Activated T-cell treated with anti-CD3 and anti-CD28 coated beads, Interleukin-2, amount 50 U/mL, for 72 hours (primary cell): ENCODE results near the gene HSD17B13. TPM values are rescaled to one million over a fixed set of nuclear protein-coding genes. Genes with fewer than 3 reads are reported as not detected.

Source experiments
- ATAC-seq, 2 donors: fragments of 150-1000 bp; cut with Tn5 transposase; replicated peaks in 1 of 2; 2 replicates each; pipeline ENCODE4 v1.10.0; 2021; ENCODE audit warnings: moderate library complexity in 2 of 2, mild to moderate bottlenecking in 1 of 2
- DNase-seq, 2 donors: peaks; one replicate each; pipeline ENCODE4 v3.0.0; 2021 to 2022; ENCODE audit warnings: mixed read lengths in 1 of 2
- H3K27ac Mint-ChIP-seq: one replicate; pipeline ENCODE4 v1.8.0; 2022; ENCODE audit warnings: mild to moderate bottlenecking, moderate library complexity, mixed read lengths
- H3K27me3 Mint-ChIP-seq: one replicate; pipeline ENCODE4 v1.8.0; 2022; ENCODE audit warnings: low read depth, mixed read lengths
- H3K36me3 Mint-ChIP-seq, 2 donors: one replicate each; pipeline ENCODE4 v1.8.0; 2022; ENCODE audit warnings: mixed read lengths in 2 of 2, mild to moderate bottlenecking in 1 of 2; ENCODE audit not compliant: insufficient read depth in 2 of 2
- H3K4me1 Mint-ChIP-seq: one replicate; pipeline ENCODE4 v1.8.0; 2022; ENCODE audit warnings: low read depth, mixed read lengths
- H3K4me3 Mint-ChIP-seq, 2 donors: one replicate each; pipeline ENCODE4 v1.8.0; 2022; ENCODE audit warnings: mild to moderate bottlenecking in 2 of 2, mixed read lengths in 2 of 2, moderate library complexity in 2 of 2
- H3K9me3 Mint-ChIP-seq, 2 donors: one replicate each; pipeline ENCODE4 v1.8.0; 2022; ENCODE audit warnings: mixed read lengths in 2 of 2
- total RNA-seq, 2 donors: library from RNA; stranded (reverse); gene quantifications; one replicate each; pipeline ENCODE4 v1.2.3, GENCODE V29; 2022

The HSD17B13 gene
- total RNA-seq: under 1 TPM; 0.14 TPM

GRCh38 chr4:87322754-87323153 lies at the start of gene HSD17B13:
TSS of gene HSD17B13 (minus strand) at chr4:87322882. CDS start at chr4:87322841, 41 bp downstream.
- H3K4me1 Mint-ChIP-seq: no peaks in the 10 kb centered on the region

GRCh38 chr4:87370068-87370467 lies 47.4 kb upstream of the HSD17B13 start:
- Mint-ChIP-seq H3K4me3 (no peak overlapping the region), H3K4me1 (no peaks in the 10 kb centered on the region), H3K9me3 (no peaks in the 10 kb centered on the region), H3K27me3 (no peaks in the 10 kb centered on the region), H3K27ac (no peak overlapping the region), H3K36me3 (peaks cover 0 to 12% of the 10 kb centered on the region in 2 donors)
- DNase-seq (no peak), ATAC-seq (no peak)

More at GRCh38 chr4:87322754-87323153, at the start of gene HSD17B13:
- Mint-ChIP-seq H3K4me3 (no peak within 1 kb of the TSS), H3K9me3 (peaks cover 0 to 1% of the 10 kb centered on the region in 2 donors), H3K27ac (no peak within 1 kb of the TSS), H3K36me3 (no peaks in the 10 kb centered on the region), H3K27me3 (no peaks in the 10 kb centered on the region)
- ATAC-seq (no peak), DNase-seq (no peak)

- no peaks in the 10 kb centered on the region for H3K27me3 Mint-ChIP-seq
- H3K4me1 Mint-ChIP-seq: no peaks in the 10 kb centered on the region
- ATAC-seq: no peak
- peaks cover 0 to 11% of the 10 kb centered on the region in 2 donors for H3K36me3 Mint-ChIP-seq
- DNase-seq: no peak
- H3K27ac Mint-ChIP-seq: no peak overlapping the region
- no peak overlapping the region for H3K4me3 Mint-ChIP-seq
- no peaks in the 10 kb centered on the region for H3K9me3 Mint-ChIP-seq
Observed at GRCh38 chr4:87366521-87367162, 44.0 kb upstream of the HSD17B13 start.

GRCh38 chr4:87365348-87365747 lies 42.7 kb upstream of the HSD17B13 start:
- H3K36me3 Mint-ChIP-seq: peaks cover 0 to 5% of the 10 kb centered on the region in 2 donors
- no peaks in the 10 kb centered on the region for H3K9me3 Mint-ChIP-seq
- ATAC-seq (no peak), DNase-seq (no peak)
- no peak overlapping the region for H3K27ac Mint-ChIP-seq
- H3K4me3 Mint-ChIP-seq: no peak overlapping the region
- H3K4me1 Mint-ChIP-seq: no peaks in the 10 kb centered on the region
- no peaks in the 10 kb centered on the region for H3K27me3 Mint-ChIP-seq

DNA sequence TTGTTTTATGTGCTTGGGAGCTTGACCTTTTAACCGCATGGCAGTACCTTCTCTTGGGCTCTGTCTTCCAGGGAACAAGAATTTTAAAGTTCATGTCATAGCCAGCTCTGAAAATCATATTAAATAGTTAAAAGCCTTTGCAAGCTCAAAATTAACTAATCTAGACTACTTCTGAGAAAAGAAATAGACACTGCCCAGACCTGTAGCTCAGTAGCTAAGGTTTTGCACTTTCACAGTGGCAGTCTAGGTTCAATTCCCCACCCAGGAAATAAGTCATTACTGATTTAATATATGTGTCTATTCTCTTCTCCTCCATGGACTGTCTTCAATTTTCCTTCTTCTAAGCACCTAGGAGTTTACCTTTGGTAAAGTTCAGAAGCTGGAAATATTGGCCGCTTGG lies 40.9 kb upstream of the HSD17B13 start:
- Mint-ChIP-seq H3K27ac (no peak overlapping the region), H3K36me3 (peaks cover 0 to 6% of the 10 kb centered on the region in 2 donors)

GRCh38 chr4:87360338-87360935 lies 37.8 kb upstream of the HSD17B13 start:
- no peak for ATAC-seq
- H3K9me3 Mint-ChIP-seq: no peaks in the 10 kb centered on the region
- H3K27me3 Mint-ChIP-seq: no peaks in the 10 kb centered on the region
- H3K4me1 Mint-ChIP-seq: no peaks in the 10 kb centered on the region
- DNase-seq: no peak
- H3K36me3 Mint-ChIP-seq: peaks cover 0 to 3% of the 10 kb centered on the region in 2 donors
- H3K4me3 Mint-ChIP-seq: no peak overlapping the region
- H3K27ac Mint-ChIP-seq: no peak overlapping the region

More for the DNA sequence above, 40.9 kb upstream of the HSD17B13 start:
- no peak for ATAC-seq
- no peaks in the 10 kb centered on the region for H3K27me3 Mint-ChIP-seq
- no peak for DNase-seq
- no peaks in the 10 kb centered on the region for H3K9me3 Mint-ChIP-seq
- H3K4me3 Mint-ChIP-seq: no peak overlapping the region
- no peaks in the 10 kb centered on the region for H3K4me1 Mint-ChIP-seq

- H3K36me3 Mint-ChIP-seq: peaks cover 0 to 3% of the 10 kb centered on the region in 2 donors
- H3K9me3 Mint-ChIP-seq: no peaks in the 10 kb centered on the region
- no peak overlapping the region for H3K4me3 Mint-ChIP-seq
- H3K27me3 Mint-ChIP-seq: no peaks in the 10 kb centered on the region
- H3K4me1 Mint-ChIP-seq: no peaks in the 10 kb centered on the region
- ATAC-seq (no peak), DNase-seq (no peak)
- H3K27ac Mint-ChIP-seq: no peak overlapping the region
Observed at GRCh38 chr4:87359258-87359657, 36.6 kb upstream of the HSD17B13 start.

GRCh38 chr4:87356832-87357526 lies 34.3 kb upstream of the HSD17B13 start:
- no peaks in the 10 kb centered on the region for H3K9me3 Mint-ChIP-seq
- ATAC-seq: no peak
- H3K27ac Mint-ChIP-seq: no peak overlapping the region
- no peak overlapping the region for H3K4me3 Mint-ChIP-seq
- no peaks in the 10 kb centered on the region for H3K27me3 Mint-ChIP-seq
- H3K4me1 Mint-ChIP-seq: no peaks in the 10 kb centered on the region
- DNase-seq: no peak
- peaks cover 2 to 6% of the 10 kb centered on the region in 2 donors for H3K36me3 Mint-ChIP-seq

GRCh38 chr4:87354168-87355102 lies 31.8 kb upstream of the HSD17B13 start:
- no peak for ATAC-seq
- H3K4me3 Mint-ChIP-seq: no peak overlapping the region
- no peak overlapping the region for H3K27ac Mint-ChIP-seq
- peaks cover 2 to 6% of the 10 kb centered on the region in 2 donors for H3K36me3 Mint-ChIP-seq
- no peaks in the 10 kb centered on the region for H3K27me3 Mint-ChIP-seq
- DNase-seq: no peak
- H3K9me3 Mint-ChIP-seq: no peaks in the 10 kb centered on the region
- no peaks in the 10 kb centered on the region for H3K4me1 Mint-ChIP-seq

GRCh38 chr4:87353592-87353991 lies 30.9 kb upstream of the HSD17B13 start:
- Mint-ChIP-seq H3K36me3 (peaks cover 2 to 3% of the 10 kb centered on the region in 2 donors), H3K4me1 (no peaks in the 10 kb centered on the region), H3K9me3 (no peaks in the 10 kb centered on the region), H3K27ac (no peak overlapping the region), H3K27me3 (no peaks in the 10 kb centered on the region), H3K4me3 (no peak overlapping the region)
- peak; percentile 7 to 33 for DNase-seq
- ATAC-seq: peak in 1 of 2 donors; percentile 41

DNA sequence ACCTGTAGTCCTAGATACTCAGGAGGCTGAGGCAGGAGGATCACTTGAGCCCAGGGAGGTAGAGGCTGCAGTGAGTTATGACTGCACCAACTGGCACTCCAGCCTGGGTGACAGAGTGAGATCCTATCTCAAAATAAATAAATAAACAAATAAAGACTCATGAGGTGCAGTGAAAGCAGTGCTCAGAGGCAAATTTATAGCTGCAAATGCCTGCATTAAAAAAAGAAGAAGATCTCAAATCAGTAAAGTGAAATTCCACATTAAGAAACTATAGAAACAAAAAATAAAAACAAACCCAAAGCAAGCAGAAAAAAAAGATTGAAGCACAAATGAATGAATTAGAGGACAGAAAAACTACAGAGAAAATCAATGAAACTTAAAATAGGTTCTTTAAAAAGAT lies 22.5 kb upstream of the HSD17B13 start:
- Mint-ChIP-seq H3K4me3 (no peak overlapping the region), H3K27me3 (no peaks in the 10 kb centered on the region), H3K27ac (peak overlapping the region; percentile 61), H3K4me1 (no peaks in the 10 kb centered on the region), H3K9me3 (peaks cover 0 to 4% of the 10 kb centered on the region in 2 donors), H3K36me3 (peaks cover 6 to 15% of the 10 kb centered on the region in 2 donors)
- no peak for ATAC-seq
- no peak for DNase-seq

DNA sequence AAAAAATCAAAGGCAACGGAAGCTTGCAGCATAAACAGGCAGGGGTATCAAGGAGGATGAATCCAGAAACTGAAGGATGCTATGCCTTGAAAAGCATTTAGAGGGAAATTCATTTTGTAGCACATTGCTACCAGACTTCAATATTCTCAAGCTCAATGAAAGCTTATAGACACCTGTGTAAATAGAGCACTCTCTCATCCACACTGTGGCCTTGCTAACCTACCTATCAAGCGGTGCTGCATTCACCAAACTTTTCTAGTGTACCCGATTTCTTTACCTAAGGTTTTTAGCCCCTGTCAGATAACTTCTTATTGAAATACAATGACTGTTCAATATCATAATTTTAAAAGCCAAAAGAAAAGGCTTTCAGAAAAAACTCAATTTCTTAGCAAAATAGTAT lies 20.2 kb upstream of the HSD17B13 start:
- H3K4me3 Mint-ChIP-seq: no peak overlapping the region
- H3K27ac Mint-ChIP-seq: no peak overlapping the region
- no peak for ATAC-seq
- peaks cover 0 to 4% of the 10 kb centered on the region in 2 donors for H3K9me3 Mint-ChIP-seq
- H3K4me1 Mint-ChIP-seq: no peaks in the 10 kb centered on the region
- no peak for DNase-seq
- peaks cover 6 to 19% of the 10 kb centered on the region in 2 donors for H3K36me3 Mint-ChIP-seq
- no peaks in the 10 kb centered on the region for H3K27me3 Mint-ChIP-seq
